Kidney (tissue), 14 donors: ENCODE data around the gene ANKS1A. TPM values are rescaled to one million over a fixed set of nuclear protein-coding genes. Genes with fewer than 3 reads are reported as not detected.

Experiments used
- DNase-seq, 5 donors: peaks; one replicate each; pipeline ENCODE4 v3.0.0-alpha.2; 2013 to 2020
- FAIRE-seq: peaks from 2 replicates; lab custom pipeline; 2012; peaks lifted over from hg19 to GRCh38; lab: Jason Lieb, UNC
- H3K27ac ChIP-seq, 2 donors: one replicate each; pipeline ENCODE4 v1.7.0; 2013; ENCODE audit warnings: low read depth in 2 of 2, low read length in 2 of 2, inconsistent platforms in 1 of 2
- H3K27me3 ChIP-seq: one replicate; pipeline ENCODE4 v1.7.1; 2013; ENCODE audit warnings: low read length, inconsistent platforms; ENCODE audit not compliant: control insufficient read depth, insufficient read depth
- H3K36me3 ChIP-seq, 3 donors: one replicate each; pipeline versions ENCODE4 v1.7.0 to v1.7.1; 2013; ENCODE audit warnings: low read length in 3 of 3, control low read depth in 1 of 3, inconsistent platforms in 1 of 3; ENCODE audit not compliant: insufficient read depth in 3 of 3, control insufficient read depth in 2 of 3
- H3K4me1 ChIP-seq, 3 donors: one replicate each; pipeline versions ENCODE4 v1.7.0 to v1.7.1; 2013; ENCODE audit warnings: low read length in 3 of 3, inconsistent platforms in 1 of 3, low read depth in 1 of 3; ENCODE audit not compliant: control insufficient read depth in 2 of 3, insufficient read depth in 2 of 3
- H3K4me3 ChIP-seq, 3 donors: one replicate each; pipeline versions ENCODE4 v1.7.0 to v1.8.1; 2013; ENCODE audit warnings: low read length in 3 of 3, control low read depth in 1 of 3, inconsistent platforms in 1 of 3
- H3K9ac ChIP-seq, 3 donors: one replicate each; pipeline versions ENCODE4 v1.7.0 to v1.7.1; 2013; ENCODE audit warnings: low read length in 3 of 3, control low read depth in 1 of 3, inconsistent platforms in 1 of 3
- H3K9me3 ChIP-seq, 3 donors: one replicate each; pipeline versions ENCODE4 v1.7.0 to v1.7.1; 2013; ENCODE audit warnings: low read length in 3 of 3, control low read depth in 1 of 3, inconsistent platforms in 1 of 3; ENCODE audit not compliant: control insufficient read depth in 2 of 3, insufficient read depth in 1 of 3
- CTCF ChIP-seq: IDR thresholded peaks from 3 replicates; pipeline ENCODE4 v1.5.1; 2012; ENCODE audit warnings: mild to moderate bottlenecking, moderate library complexity, borderline replicate concordance; ENCODE audit not compliant: insufficient read depth; ENCODE audit errors: extremely low read depth
- intact Hi-C: fragments of 100-400 bp; cut with DNase I; formaldehyde crosslinking; loops from one replicate; pipeline ENCODE4 v1.11.1; 2022
- polyA plus RNA-seq: library from polyadenylated mRNA; stranded (reverse); fragments of 350-450 nt; fragmentation: Illumina TruSeq; extraction: RNeasy Lipid Tissue Mini Kit (QIAGEN cat#74804); gene quantifications from one replicate; pipeline ENCODE4 v1.2.3, GENCODE V29; 2014; ENCODE audit warnings: low read depth, low replicate concordance; ENCODE audit not compliant: insufficient read depth
- total RNA-seq: library from RNA; stranded (reverse); fragmentation: NEBNext Ultra II Directional; extraction: Animal tissue kit (Norgen Biotek cat#: 25700); gene quantifications from one replicate; pipeline ENCODE4 v1.2.1, GENCODE V29; 2021
- donor health status: control.
- donor health status: control.
- donor health status: control.
- donor health status: control.
- donor health status: control.
- donor health status: DM: yes; HTN: yes; CAD: no.
- donor health status: Normal renal cell carcinoma (clear cell type).

The ANKS1A gene
- total and polyA plus RNA-seq, 2 donors from 2014 or later: 9.4 to 25.9 TPM

- no peaks in the 10 kb centered on the region for H3K27me3 ChIP-seq
- H3K4me3 ChIP-seq: no peak overlapping the region
- DNase-seq (no peak), FAIRE-seq (no peak)
- intact Hi-C loops: no loop called here
- H3K27ac ChIP-seq: no peak overlapping the region
- H3K9me3 ChIP-seq: no peaks in the 10 kb centered on the region
- no peaks in the 10 kb centered on the region for H3K36me3 ChIP-seq
- TF ChIP-seq CTCF: no peak
- peaks cover 0 to 8% (median 7%) of the 10 kb centered on the region in 3 donors for H3K4me1 ChIP-seq
- H3K9ac ChIP-seq: no peak overlapping the region
These were observed 28.7 kb downstream of the ANKS1A start for GRCh38 chr6:34917626-34918285.

- no peak for TF ChIP-seq CTCF
- H3K9ac ChIP-seq: no peak overlapping the region
- no peaks in the 10 kb centered on the region for H3K36me3 ChIP-seq
- no peaks in the 10 kb centered on the region for H3K9me3 ChIP-seq
- peaks cover 0 to 10% (median 4%) of the 10 kb centered on the region in 3 donors for H3K4me1 ChIP-seq
- H3K4me3 ChIP-seq: no peak overlapping the region
- H3K27ac ChIP-seq: no peak overlapping the region
- no peaks in the 10 kb centered on the region for H3K27me3 ChIP-seq
- intact Hi-C loops: no loop called here
- DNase-seq: no peak
- FAIRE-seq: no peak
These were observed 30.6 kb downstream of the ANKS1A start for GRCh38 chr6:34919651-34920050.

GRCh38 chr6:34920097-34920496 is 31.0 kb downstream of the ANKS1A start:
- Histone ChIP-seq H3K4me1 (peaks cover 0 to 10% (median 4%) of the 10 kb centered on the region in 3 donors), H3K9me3 (no peaks in the 10 kb centered on the region), H3K27ac (no peak overlapping the region), H3K27me3 (no peaks in the 10 kb centered on the region), H3K9ac (no peak overlapping the region), H3K4me3 (no peak overlapping the region), H3K36me3 (no peaks in the 10 kb centered on the region)
- DNase-seq: no peak
- no peak for FAIRE-seq
- intact Hi-C loops: no loop called here
- no peak for TF ChIP-seq CTCF

- H3K4me1 ChIP-seq: peaks cover 0 to 14% (median 4%) of the 10 kb centered on the region in 3 donors
- intact Hi-C loops: no loop called here
- no peak for TF ChIP-seq CTCF
- no peak overlapping the region for H3K27ac ChIP-seq
- H3K36me3 ChIP-seq: no peaks in the 10 kb centered on the region
- H3K9me3 ChIP-seq: no peaks in the 10 kb centered on the region
- DNase-seq: no peak
- FAIRE-seq: no peak
- H3K4me3 ChIP-seq: no peak overlapping the region
- no peaks in the 10 kb centered on the region for H3K27me3 ChIP-seq
- no peak overlapping the region for H3K9ac ChIP-seq
These were observed 33.2 kb downstream of the ANKS1A start for GRCh38 chr6:34922177-34922663.
